ENCODE results near the gene LRP11. TPM values are rescaled to one million over a fixed set of nuclear protein-coding genes. Genes with fewer than 3 reads are reported as not detected.
A peak's percentile ranks its signal among the peaks of the same experiment; 100 is the strongest.

Gene LRP11
- total RNA-seq, 1 donor: 74.1 TPM

GRCh38 chr6:149783551-149783950 is 80.6 kb downstream of the LRP11 start:
- no peak for TF ChIP-seq CTCF (IDR thresholded peaks at IDR 0.05; ENCODE audit: insufficient read depth, low read length)
- DNase-seq (ENCODE audit: low read depth): no peak
- no peak overlapping the region for H3K4me3 ChIP-seq (ENCODE audit: low read depth, low read length)

GRCh38 chr6:149782337-149782736 is 81.8 kb downstream of the LRP11 start:
- DNase-seq (ENCODE audit: low read depth): no peak
- H3K4me3 ChIP-seq (ENCODE audit: low read depth, low read length): no peak overlapping the region
- TF ChIP-seq CTCF (IDR thresholded peaks at IDR 0.05; ENCODE audit: insufficient read depth, low read length): no peak

GRCh38 chr6:149781715-149782114 is 82.4 kb downstream of the LRP11 start:
- H3K4me3 ChIP-seq (ENCODE audit: low read depth, low read length): no peak overlapping the region
- DNase-seq (ENCODE audit: low read depth): no peak
- no peak for TF ChIP-seq CTCF (IDR thresholded peaks at IDR 0.05; ENCODE audit: insufficient read depth, low read length)

DNA sequence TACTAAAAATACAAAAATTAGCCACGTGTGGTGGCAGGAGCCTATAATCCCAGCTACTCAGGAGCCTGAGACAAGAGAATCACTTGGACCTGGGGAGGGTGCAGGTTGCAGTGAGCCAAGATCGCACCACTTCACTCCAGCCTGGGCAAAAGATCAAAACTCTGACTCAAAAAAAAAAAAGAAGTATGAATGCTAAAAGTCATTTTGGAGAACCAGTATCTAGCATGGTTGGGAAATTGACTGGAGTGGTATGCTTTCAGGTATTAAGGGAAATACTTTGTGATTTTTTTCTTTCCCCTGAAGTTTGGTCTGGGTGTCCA is 84.6 kb downstream of the LRP11 start:
- peak; percentile 49 for DNase-seq (ENCODE audit: low read depth)
- TF ChIP-seq CTCF (IDR thresholded peaks at IDR 0.05; ENCODE audit: insufficient read depth, low read length): no peak
- no peak overlapping the region for H3K4me3 ChIP-seq (ENCODE audit: low read depth, low read length)

DNA sequence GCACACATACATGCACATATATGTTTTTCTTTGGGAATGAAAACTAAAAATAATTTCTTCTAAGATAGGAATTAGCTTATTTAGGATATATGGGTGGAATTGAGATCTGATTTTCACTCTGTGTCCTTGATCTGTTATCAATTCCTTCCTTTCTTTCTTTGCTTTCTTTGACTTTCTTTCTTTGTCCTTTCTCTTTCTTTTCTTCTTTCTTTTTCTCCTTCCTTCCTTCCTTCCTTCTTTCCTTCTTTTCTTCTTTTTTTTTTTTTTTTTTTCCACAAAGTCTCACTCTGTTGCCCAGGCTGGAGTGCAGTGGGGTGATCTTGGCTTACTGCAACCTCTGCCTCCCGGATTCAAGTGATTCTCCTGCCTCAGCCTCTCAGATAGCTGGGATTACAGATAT is 86.5 kb downstream of the LRP11 start:
- H3K4me3 ChIP-seq (ENCODE audit: low read depth, low read length): no peak overlapping the region
- DNase-seq (ENCODE audit: low read depth): no peak
- no peak for TF ChIP-seq CTCF (IDR thresholded peaks at IDR 0.05; ENCODE audit: insufficient read depth, low read length)

DNA sequence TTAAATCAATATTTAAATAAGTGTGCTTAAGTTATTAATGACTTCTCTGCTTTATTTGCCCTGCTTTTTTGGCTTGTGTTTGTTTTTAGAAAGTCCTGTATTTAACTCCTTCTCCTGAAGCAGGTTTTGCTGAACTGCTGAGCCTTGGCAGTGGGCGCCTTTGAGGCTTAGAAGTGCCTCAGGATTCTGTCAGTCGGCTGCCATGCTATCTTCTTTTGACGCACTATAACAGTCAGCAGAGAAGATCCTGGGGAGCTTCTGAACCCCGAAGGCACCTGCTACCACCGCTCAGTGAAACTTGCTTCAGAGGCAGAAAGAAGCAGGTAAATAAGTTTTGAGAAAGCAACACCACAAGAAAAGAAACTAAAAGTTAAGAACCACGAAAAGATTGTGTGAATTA is 92.2 kb downstream of the LRP11 start:
- TF ChIP-seq CTCF (IDR thresholded peaks at IDR 0.05; ENCODE audit: insufficient read depth, low read length): no peak
- DNase-seq (ENCODE audit: low read depth): no peak
- H3K4me3 ChIP-seq (ENCODE audit: low read depth, low read length): no peak overlapping the region

DNA sequence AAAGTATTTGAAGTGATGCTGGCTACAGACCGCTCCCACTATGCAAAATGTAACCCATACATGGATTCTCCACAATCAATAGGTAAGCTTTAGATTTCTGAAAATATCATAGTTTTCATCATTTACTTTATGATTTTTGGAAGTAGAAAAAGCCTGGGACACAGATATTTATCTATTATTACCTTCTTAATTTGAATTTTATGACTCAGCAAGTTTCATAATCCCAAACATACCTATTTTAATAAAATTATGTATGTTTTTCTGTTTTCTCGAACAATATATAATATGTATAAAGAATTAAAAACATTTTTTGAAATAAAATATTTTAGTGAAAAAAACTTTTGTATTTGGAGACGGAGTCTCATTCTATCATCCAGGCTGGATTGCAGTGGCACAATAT is 93.0 kb downstream of the LRP11 start:
- DNase-seq (ENCODE audit: low read depth): no peak
- no peak for TF ChIP-seq CTCF (IDR thresholded peaks at IDR 0.05; ENCODE audit: insufficient read depth, low read length)
- H3K4me3 ChIP-seq (ENCODE audit: low read depth, low read length): no peak overlapping the region

Measured in fibroblast of the aortic adventitia (primary cell).